PFSK-1 (cell line): ENCODE data around the gene SLC44A3.

Experiments used
- FOXP2 ChIP-seq: optimal IDR thresholded peaks from 2 replicates; pipeline ENCODE3; 2011; ENCODE audit warnings: borderline replicate concordance, control low read depth, inconsistent platforms; ENCODE audit not compliant: insufficient read depth; ENCODE audit errors: extremely low read length, extremely low read depth
- POLR2AphosphoS5 ChIP-seq: IDR thresholded peaks from 2 replicates; pipeline ENCODE4 v1.6.1; 2012; ENCODE audit warnings: low read depth, mild to moderate bottlenecking, control low read depth, low read length, moderate library complexity
- SIN3A ChIP-seq: IDR thresholded peaks from 2 replicates; pipeline ENCODE4 v1.6.1; 2012; ENCODE audit warnings: mild to moderate bottlenecking, low read length, moderate library complexity, borderline replicate concordance; ENCODE audit not compliant: insufficient read depth
- TAF1 ChIP-seq: IDR thresholded peaks from 2 replicates; pipeline ENCODE4 v1.6.1; 2012; ENCODE audit warnings: low read length, control low read depth, borderline replicate concordance; ENCODE audit not compliant: insufficient read depth
- TF ChIP-seq, protein P1 (sequence below), 2 experiments: IDR thresholded peaks; 2 replicates each; pipeline versions ENCODE4 v1.6.1 to v1.8.0; 2011 to 2012; ENCODE audit warnings: low read depth in 2 of 2, low read length in 2 of 2, control low read depth in 1 of 2, inconsistent platforms in 1 of 2, mild to moderate bottlenecking in 1 of 2, moderate library complexity in 1 of 2; ENCODE audit not compliant: insufficient read depth in 1 of 2

The SLC44A3 gene

DNA sequence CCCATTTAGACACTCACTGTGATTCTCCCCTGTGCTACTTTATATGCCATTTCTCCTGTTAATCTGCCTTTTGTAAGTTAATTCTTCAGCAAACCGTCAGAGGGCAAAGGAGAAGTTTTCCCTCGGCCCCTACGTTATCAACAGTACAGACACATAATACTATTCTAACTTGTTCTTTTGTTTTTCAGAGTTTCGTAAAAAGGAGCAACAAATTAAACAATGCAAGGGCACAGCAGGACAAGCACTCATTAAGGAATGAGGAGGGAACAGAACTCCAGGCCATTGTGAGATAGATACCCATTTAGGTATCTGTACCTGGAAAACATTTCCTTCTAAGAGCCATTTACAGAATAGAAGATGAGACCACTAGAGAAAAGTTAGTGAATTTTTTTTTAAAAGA, 74.5 kb downstream of the SLC44A3 start:
- no peak for TF ChIP-seq SIN3A
- TF ChIP-seq, protein P1, sequence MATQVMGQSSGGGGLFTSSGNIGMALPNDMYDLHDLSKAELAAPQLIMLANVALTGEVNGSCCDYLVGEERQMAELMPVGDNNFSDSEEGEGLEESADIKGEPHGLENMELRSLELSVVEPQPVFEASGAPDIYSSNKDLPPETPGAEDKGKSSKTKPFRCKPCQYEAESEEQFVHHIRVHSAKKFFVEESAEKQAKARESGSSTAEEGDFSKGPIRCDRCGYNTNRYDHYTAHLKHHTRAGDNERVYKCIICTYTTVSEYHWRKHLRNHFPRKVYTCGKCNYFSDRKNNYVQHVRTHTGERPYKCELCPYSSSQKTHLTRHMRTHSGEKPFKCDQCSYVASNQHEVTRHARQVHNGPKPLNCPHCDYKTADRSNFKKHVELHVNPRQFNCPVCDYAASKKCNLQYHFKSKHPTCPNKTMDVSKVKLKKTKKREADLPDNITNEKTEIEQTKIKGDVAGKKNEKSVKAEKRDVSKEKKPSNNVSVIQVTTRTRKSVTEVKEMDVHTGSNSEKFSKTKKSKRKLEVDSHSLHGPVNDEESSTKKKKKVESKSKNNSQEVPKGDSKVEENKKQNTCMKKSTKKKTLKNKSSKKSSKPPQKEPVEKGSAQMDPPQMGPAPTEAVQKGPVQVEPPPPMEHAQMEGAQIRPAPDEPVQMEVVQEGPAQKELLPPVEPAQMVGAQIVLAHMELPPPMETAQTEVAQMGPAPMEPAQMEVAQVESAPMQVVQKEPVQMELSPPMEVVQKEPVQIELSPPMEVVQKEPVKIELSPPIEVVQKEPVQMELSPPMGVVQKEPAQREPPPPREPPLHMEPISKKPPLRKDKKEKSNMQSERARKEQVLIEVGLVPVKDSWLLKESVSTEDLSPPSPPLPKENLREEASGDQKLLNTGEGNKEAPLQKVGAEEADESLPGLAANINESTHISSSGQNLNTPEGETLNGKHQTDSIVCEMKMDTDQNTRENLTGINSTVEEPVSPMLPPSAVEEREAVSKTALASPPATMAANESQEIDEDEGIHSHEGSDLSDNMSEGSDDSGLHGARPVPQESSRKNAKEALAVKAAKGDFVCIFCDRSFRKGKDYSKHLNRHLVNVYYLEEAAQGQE (IDR thresholded peaks at IDR 0.05; ENCODE audit: insufficient read depth in 1 of 2, low read depth in 2 of 2, low read length in 2 of 2) = no peak
- TF ChIP-seq FOXP2 = no peak
- TF ChIP-seq POLR2AphosphoS5 = no peak
- TF ChIP-seq TAF1 = no peak

DNA sequence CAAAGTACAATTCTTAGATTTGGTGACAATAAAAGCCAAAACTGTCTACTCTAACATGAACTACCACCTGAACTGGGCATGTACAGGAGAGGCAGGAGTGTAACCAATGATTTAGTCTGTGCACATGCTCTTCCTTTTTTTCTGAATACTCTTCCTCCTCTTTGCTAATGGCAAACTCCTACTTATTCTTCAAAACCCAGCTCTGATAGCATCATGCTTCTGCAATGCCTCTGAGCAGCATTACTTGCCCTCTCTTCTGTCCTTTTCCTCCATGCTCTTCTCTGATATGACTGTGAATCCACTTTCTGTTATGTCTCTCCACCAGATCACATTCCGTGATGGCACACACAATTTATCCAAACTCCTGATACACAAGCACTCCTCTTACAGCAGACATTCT, 75.4 kb downstream of the SLC44A3 start:
- TF ChIP-seq TAF1 (no peak), POLR2AphosphoS5 (no peak), SIN3A (no peak), FOXP2 (no peak)
- TF ChIP-seq, protein P1 (IDR thresholded peaks at IDR 0.05; ENCODE audit: insufficient read depth in 1 of 2, low read depth in 2 of 2, low read length in 2 of 2) = no peak

DNA sequence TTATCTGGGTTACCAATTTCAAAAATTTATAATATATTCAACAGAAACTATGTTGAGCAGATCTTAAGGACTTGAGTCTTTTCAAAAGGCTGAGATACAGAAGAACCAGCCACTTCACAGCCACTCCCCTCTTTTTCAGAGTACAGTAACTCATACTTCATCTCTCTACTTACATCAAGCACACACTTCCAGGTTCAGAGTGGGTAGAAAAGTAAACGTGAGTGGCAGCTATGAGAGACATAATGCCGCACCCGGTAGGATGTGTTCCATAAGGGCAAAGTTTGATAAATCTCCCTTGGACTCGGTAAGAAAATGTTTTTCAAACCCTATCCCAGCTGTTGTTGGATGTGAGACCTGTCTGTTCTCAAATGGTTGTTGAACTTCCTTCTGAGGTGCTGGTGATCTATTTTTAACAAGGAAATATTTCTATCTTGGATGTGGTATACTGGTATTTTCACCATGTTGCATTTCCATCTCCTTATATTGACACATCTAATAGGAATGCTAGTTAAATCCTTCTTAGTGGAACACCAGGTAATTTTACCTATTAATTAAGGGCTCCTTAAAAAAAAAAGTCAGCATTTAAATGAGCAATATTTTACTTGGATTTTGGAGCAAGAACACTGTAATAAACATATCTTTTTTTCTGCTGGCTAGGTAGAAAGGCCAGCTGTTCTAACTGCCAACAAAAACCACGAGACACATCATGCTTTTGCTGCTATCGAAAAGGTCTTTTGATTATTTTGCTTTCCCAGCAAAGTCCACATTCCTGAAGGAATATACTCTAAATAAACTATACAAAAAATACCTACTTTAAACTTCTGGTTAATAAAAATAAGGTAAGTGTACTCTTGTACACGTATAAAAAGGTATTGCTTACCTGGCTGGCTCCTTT, 78.6 kb downstream of the SLC44A3 start:
- TF ChIP-seq SIN3A (no peak), TAF1 (no peak), FOXP2 (no peak), POLR2AphosphoS5 (no peak)
- TF ChIP-seq, protein P1 (IDR thresholded peaks at IDR 0.05; ENCODE audit: insufficient read depth in 1 of 2, low read depth in 2 of 2, low read length in 2 of 2) = no peak

DNA sequence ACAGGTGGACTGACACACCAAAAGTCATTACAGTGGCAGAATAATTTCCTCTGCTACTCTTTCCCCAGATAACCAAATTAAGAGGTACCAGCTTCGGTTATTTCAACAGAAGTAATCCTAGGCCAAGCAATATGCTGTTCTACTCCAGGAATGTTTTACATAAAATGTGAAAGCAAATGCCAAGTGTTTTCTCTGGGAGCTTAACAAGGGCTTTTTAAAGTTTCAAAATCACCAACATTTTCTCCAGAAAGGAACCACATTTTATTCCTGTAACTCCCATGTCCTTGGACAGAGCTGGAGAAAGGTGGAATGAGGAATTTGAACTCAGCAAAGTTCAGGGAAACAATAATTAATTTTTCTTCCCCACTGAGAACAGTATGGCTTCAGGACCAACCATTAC, 79.6 kb downstream of the SLC44A3 start:
- TF ChIP-seq FOXP2 (no peak), POLR2AphosphoS5 (no peak), SIN3A (no peak), TAF1 (no peak)
- TF ChIP-seq, protein P1 (IDR thresholded peaks at IDR 0.05; ENCODE audit: insufficient read depth in 1 of 2, low read depth in 2 of 2, low read length in 2 of 2) = no peak

DNA sequence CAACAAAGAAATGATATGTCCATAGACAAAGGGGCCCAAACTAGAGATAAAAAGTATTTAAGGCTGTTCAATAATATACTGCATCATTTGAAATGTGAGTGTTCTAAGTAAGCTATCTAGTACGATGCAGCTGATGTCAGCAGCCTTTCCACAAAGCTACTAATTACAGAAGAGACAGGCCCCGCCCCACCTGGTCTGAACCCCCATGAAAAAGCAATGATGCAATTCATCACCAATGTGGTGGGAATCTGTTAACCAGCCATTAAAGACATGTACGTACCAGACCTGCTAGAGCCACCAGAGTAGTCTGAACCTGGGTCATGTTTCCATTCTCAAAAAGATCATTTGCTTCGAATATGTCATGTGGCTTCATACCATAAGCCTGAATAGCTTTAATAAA, 81.7 kb downstream of the SLC44A3 start:
- no peak for TF ChIP-seq TAF1
- no peak for TF ChIP-seq FOXP2
- TF ChIP-seq SIN3A = no peak
- TF ChIP-seq, protein P1 (IDR thresholded peaks at IDR 0.05; ENCODE audit: insufficient read depth in 1 of 2, low read depth in 2 of 2, low read length in 2 of 2) = no peak
- TF ChIP-seq POLR2AphosphoS5 = no peak
